Coronary artery (tissue), 2 donors: Measurements from ENCODE around the gene MCC.

ENCODE experiments used
- DNase-seq: peaks from one replicate; pipeline ENCODE4 v3.0.0-alpha.2; 2017; ENCODE audit warnings: low spot score
- H3K27ac ChIP-seq, 2 donors: fragments of 200-600 bp; sonication (generic); one replicate each; pipeline ENCODE4 v1.5.1; 2016 to 2019
- H3K4me3 ChIP-seq: fragments of 200-600 bp; sonication (generic); 2 replicates; pipeline ENCODE4 v1.5.1; 2016; ENCODE audit warnings: mild to moderate bottlenecking, moderate library complexity
- CTCF ChIP-seq: fragments of 200-600 bp; sonication (generic); IDR thresholded peaks from one replicate; pipeline ENCODE4 v1.5.1; 2019; ENCODE audit warnings: antibody characterized with exemption

MCC gene

DNA sequence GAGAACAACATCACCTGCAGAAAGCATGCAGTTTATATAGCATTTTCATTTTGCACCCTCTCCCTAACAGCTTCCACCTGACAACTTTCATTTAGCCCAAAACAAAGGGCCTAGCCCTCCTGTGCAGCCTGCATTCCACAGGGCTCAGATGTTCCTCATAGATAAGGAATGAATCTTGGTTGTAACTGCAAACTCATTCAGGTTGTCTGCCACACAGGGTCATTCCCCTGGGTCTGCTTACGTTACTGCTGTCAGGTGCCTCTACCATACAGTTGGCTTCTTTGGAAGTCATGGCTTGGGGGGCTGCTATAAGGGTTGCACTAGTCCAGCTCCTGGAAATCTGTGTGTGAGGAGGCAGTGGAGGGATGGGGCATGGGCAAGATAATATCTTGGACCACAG lies 514.3 kb downstream of the MCC start:
- Histone ChIP-seq H3K4me3 (no peak overlapping the region), H3K27ac (no peak overlapping the region)
- no peak for DNase-seq
- TF ChIP-seq CTCF = no peak

GRCh38 chr5:112973036-112973435 lies 515.2 kb downstream of the MCC start:
- no peak overlapping the region for H3K4me3 ChIP-seq
- TF ChIP-seq CTCF = no peak
- no peak for DNase-seq
- no peak overlapping the region for H3K27ac ChIP-seq
